ENCODE measurements around the gene ADA. TPM values are rescaled to one million over a fixed set of nuclear protein-coding genes. Genes with fewer than 3 reads are reported as not detected.

ADA gene
- total and polyA plus RNA-seq, 9 of the 15 experiments (the other 6 are each of a cell fraction or from before 2014, with no cell fraction given), result 2.4 to 26.1 (median 5.3) TPM

GRCh38 chr20:44686934-44687333, 35.4 kb upstream of the ADA start:
- no peaks in the 10 kb centered on the region; a peak in 1 of 5 replicates for H3K4me1 ChIP-seq (replicated peaks in 1 of 2; ENCODE audit: control insufficient read depth in 2 of 2, insufficient read depth in 2 of 2, low read length in 2 of 2)
- intact Hi-C loops (cut with micrococcal nuclease), result no loop called here
- H3K9me1 ChIP-seq (ENCODE audit: control insufficient read depth, insufficient read depth, low read length), result no peaks in the 10 kb centered on the region
- FAIRE-seq, result no peak
- no TSS peak for BruUV-seq (replicated peaks)
- DNase-seq (ENCODE audit: extremely low read depth in 1 of 4, low spot score in 3 of 4), result no peak
- H3K4me2 ChIP-seq (ENCODE audit: insufficient read depth, low read length), result no peak overlapping the region
- H3K9ac ChIP-seq (ENCODE audit: insufficient read depth in 1 of 2, low read depth in 2 of 2, low read length in 2 of 2), result no peak overlapping the region
- H3K4me3 ChIP-seq, result no peak overlapping the region
- no peak overlapping the region for H2AFZ ChIP-seq (ENCODE audit: low read depth, low read length)
- peaks cover 13 to 24% of the 10 kb centered on the region in 2 experiments; a peak in 4 of 5 replicates for H3K27me3 ChIP-seq (ENCODE audit: control insufficient read depth in 2 of 2, insufficient read depth in 2 of 2, low read length in 2 of 2)
- TF ChIP-seq TRIM28 (IDR thresholded peaks at IDR 0.05) (no peak), PURB (CRISPR knock-in tag; IDR thresholded peaks at IDR 0.05; ENCODE audit: low read depth) (no peak), MBD2 (IDR thresholded peaks at IDR 0.05; ENCODE audit: borderline replicate concordance, low read depth) (no peak), NBN (IDR thresholded peaks at IDR 0.05; ENCODE audit: low read depth) (no peak), CEBPG (CRISPR knock-in tag; IDR thresholded peaks at IDR 0.05) (peak; percentile 30; the same call in 1 of the 2 replicates), CEBPG (tag; conservative IDR thresholded peaks at IDR 0.05 in 1 of 2, IDR thresholded peaks at IDR 0.05 in 1 of 2) (peak; percentile 48 to 89), SMARCA5 (IDR thresholded peaks at IDR 0.05) (no peak), TAF9B (IDR thresholded peaks at IDR 0.05; ENCODE audit: partially characterized antibody) (no peak), CEBPB (tag; IDR thresholded peaks at IDR 0.05) (peak; percentile 84), ARID4B (CRISPR knock-in tag; IDR thresholded peaks at IDR 0.05) (no peak)
- no peaks in the 10 kb centered on the region for H3K36me3 ChIP-seq (ENCODE audit: control insufficient read depth, insufficient read depth, low read length)
- no peaks in the 10 kb centered on the region; the same call in 1 of the 2 replicates for H3K9me3 ChIP-seq (replicated peaks; ENCODE audit: control insufficient read depth, insufficient read depth, low read depth, low read length)
- no peak overlapping the region for H3K27ac ChIP-seq (ENCODE audit: extremely low read depth, low read depth, low read length)
- ATAC-seq, result no peak
- no peaks in the 10 kb centered on the region for H3K79me2 ChIP-seq (ENCODE audit: control insufficient read depth, insufficient read depth, low read length)
- ChIA-PET POLR2A (no interaction called here), CTCF (ENCODE audit: low intra/inter-chr PET ratio) (interaction anchor here (5.8 kb wide), 1 partner anchor 46 kb away, joined by 58 read pairs; no protein-coding TSS in a partner anchor)
- no peaks in the 10 kb centered on the region; the same call in 1 of the 2 replicates for H4K20me1 ChIP-seq (replicated peaks; ENCODE audit: control insufficient read depth, insufficient read depth, low read length)
- WGBS (ENCODE audit: insufficient coverage, low coverage, missing lambda C conversion rate), result 0% methylated on average over 4 of the region's 4 CpGs
- in situ Hi-C loops (cut with MboI), result loop anchor here (5.0 kb wide), 2 partner anchors 55 to 180 kb away; no protein-coding TSS in a partner anchor
